Measurements from ENCODE around the gene HTT. TPM values are rescaled to one million over a fixed set of nuclear protein-coding genes. Genes with fewer than 3 reads are reported as not detected.

HTT gene
- total RNA-seq, 1 donor from 2014 or later: 66.1 TPM

DNA sequence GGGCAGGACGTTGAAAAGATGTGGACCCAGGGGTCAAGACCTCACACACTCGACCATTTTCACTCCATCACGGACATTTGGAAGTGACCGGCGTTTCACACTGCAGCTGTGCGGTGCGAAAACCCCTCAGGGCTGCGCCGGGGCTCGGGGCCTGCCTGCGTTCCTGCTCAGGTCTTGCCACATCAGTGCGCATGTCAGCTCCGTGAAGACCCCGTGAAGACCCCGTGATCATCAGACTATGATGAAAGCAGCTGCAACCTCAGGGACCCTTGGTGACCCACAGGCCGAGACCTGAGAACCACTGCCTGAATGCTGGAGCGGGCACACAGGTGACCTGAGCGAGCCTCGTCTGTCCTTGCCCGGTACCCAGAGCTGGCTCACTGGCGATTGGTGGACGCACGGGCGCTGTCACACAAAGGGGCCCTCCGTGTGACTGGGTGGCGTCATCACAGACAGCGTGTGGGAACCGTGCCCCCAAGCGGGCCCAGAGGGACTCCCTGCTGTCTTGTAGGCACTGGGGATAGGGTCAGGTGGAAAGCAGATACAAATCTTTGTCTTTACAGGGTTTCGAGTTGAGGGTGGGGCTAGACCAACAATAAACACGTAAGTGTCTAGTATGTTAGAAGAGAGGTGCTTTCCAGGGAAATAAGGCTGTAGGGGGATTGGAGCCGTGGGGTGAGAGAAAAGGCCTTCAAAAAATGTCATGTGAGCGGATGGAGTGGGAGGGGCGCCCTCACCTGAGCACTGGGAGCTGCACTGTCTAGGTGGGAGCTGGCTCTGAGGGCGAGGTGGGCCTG lies 187.1 kb downstream of the HTT start:
- DNase-seq (ENCODE audit: low read depth): no peak

DNA sequence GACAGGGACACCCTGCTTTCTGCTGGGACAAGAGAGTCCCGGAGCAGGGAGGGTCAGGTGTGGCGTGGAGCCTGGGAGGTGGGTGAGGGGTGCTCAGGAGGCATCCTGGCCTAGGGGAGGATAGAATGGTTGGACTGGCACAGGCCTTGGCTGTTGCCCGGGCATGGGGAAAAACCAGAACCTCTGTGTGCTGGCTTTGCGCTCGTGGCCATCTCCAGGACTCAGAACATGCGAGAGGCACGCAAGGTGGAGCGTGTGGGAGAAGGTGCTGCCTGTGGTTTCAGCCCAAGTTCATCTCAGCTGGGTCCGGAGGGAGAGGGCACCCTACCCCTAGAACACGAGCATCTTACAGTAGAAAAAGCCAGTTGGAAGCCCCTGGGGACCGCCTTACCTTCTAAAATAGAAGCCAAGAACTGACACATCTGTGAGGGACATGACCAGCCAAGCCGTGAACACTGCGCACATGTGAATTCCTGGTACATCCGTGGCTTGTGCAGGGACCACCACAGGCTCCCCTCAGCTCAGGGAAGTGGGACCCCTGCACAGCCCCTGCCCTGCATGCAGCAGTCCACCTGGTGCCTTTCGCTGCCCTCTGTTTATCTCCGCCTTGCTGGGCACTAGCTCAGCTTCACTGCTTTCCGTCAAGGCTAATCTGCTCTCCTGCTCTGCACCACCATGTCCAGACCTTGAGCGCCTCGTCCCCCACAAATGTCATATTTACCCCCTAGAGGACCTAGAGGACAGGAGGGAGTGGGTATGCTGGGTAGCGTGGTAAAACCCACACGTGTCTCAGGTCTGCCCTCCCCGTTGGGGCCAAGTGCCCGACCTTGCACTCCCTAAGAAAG lies 187.9 kb downstream of the HTT start:
- no peak for DNase-seq (ENCODE audit: low read depth)

DNA sequence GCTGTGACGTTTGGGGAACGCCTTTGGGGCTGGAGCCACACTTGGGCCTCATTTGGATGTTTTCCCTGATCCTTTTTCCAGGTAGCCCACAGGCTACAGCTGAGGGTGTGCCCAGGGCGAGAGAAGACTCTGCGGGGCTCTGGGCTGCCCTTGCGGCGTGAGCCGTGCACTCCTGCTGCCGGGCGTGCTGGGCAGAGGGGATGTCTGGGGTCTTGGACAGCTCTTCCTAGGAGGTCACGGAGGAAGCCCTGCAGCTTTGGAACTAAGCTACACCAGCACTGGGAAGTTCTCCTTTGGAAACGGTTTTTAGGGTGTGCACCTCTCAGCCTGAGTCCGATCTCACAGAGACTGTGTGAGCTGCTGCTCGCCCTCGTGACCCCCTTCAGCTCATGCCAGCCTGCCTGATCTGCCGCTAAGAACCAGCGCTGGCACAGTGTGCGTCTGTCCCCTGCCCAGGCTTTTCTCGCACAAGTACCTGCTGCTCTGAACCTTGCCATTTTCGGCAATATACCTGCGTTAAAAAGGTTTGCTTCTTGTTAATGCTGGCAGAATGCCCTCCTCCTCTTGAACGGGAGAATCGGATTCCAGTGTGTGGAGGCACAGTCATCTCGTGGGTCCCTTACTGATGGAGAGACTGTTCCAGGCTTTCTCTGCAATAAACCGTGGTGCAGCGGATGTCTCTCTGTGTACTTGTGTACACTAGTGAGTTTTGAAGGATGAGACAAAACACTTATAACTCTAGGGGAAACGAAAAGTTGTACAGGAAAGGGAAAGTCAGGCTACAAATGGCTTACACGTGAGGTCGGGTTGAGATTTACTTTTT lies 188.8 kb downstream of the HTT start:
- no peak for DNase-seq (ENCODE audit: low read depth)

DNA sequence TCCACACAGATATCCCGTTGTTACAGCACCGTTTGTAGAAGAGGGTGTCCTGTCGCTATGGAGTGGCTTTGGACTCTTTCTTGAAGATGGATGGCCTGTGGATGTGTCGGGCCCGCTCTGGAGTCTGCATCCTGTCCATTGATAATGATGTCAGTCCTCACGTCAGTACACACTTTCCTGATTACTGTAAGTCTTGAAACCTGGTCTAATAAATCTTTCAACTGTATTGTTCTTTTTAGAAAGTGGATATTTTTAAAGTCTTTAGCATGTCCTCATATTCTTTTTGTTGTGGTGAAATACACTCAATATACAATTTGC lies 189.4 kb downstream of the HTT start:
- DNase-seq (ENCODE audit: low read depth): no peak

DNA sequence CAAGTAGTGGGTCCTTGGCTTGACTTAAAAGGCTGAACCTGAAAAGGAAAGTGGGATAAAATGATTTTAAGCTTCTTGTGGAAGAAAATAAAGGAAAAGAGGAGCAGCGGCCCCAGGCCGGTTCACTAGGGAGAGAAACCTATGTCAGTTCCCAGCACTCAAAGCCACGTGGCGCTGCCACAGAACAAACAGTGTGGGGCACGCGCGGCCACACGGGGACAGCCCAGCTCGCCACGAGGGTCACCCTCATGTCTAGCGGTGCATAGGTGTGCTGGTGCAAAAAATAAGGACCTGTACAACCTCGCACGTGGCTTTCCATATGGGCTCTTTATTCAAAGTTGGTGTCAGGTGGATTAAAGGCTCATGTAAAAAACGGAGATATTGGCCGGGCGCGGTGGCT lies 191.6 kb downstream of the HTT start:
- DNase-seq (ENCODE audit: low read depth): no peak

DNA sequence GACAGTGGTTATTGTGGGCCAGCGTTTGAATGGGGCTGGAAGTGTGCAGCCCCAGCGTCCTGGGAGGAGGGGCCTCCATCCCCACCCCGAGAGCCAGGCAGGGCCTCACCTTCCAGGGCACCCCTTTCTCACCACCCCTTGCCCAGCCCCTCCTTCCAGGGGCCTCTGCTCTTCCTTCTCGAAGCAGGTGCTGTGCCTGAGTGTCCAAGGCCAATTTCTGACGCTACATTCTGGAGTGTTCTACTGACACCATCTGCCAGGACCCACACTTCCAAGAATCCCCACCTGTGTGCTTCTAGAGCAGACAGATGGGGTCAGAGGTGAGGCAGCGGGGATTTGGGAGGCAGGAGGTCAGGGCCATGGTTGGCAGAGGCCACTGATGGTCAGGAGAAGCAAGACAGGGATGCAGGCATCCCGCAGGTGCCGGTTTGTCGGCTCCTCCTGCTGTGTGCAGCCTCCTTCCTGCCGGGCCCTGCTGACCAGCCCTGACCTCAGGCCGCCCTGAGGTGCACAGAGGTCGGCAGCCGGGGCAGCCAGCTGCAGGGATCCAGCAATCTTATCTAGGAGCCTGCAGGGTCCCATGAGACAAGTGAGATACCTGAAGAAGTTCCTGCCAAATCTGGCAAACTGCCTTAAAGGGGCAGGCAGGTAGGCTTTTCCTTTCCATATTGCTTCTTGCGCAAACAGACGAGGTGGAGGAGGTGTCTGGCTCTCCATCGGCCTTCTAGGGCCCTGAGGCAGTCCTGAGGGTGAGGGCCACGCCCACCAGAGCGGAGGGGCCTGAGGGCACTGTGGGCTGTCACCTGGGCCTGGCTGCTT lies 193.3 kb downstream of the HTT start:
- no peak for DNase-seq (ENCODE audit: low read depth)

DNA sequence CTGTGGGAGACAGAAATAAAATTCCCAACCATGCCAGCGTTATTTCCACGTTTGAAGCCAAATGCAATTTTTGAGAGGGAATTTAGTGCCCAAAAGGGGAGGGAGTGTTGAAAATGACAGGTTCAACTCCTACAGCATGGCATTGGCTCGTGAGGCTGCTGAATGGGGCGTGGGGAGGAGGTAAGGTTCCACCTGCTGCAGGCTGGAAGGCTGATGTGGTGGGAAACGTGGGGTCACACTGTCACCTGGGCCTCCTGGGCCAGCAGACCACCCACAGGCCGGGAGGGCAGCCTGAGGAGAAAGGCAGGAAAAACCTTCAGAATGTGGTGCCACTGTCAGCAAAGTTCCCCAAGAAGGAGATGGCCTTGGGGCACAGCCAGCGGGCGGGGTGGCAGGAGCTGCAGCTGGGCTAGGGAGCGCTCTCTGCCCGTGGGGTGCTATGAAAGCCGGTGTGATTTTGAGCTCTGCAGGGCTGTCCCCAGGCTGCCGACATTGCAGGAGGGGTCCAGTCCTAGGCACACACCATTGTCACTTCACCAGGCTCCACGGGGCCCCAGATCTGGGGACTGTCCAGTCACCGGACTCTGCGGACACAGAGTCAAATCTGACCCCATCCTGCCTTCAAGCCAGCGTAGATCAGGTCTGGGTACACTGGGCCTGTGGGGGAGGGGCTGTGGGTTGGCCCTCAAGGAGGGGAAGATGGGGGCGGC lies 194.1 kb downstream of the HTT start:
- DNase-seq (ENCODE audit: low read depth): no peak

DNA sequence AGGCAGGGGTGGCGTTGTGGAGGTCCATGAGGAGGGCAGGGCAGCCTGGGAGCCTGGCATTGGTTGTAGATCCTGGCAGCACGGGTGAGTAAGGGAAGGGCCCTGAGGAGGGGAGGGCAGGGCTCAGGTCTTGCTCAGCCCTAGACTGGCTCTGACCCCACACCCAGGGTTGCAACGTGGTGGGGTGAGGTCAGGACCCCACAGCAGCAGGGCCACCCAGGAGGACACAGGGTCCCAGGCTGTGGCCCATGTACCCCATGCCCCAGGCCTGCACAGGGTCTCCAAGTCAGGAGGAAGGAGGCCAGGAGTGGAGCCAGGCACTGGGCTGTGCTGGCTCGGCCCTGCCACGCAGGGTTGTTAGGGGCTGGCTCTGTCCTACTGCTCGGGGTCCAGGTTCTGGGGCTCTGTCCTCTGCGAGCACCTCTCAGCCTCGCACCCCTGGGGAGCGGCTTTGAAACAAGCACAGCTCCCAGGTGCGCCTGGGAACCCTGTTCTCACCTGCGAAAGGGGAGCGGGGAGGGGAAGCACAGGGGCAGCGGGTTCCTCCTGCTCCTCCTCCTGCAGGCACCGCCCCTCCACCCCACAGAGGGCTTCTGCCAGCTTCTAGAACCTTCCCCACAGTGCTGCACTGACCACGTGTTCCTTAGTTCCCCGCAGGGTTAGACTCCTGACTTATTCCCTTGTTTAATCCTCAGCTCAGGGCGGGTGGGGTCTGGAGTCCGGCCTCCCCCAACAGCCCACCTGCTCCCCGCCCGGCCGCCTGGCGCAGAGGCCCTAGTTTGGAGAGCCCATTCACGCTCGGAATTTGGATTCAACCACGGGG lies 194.8 kb downstream of the HTT start:
- DNase-seq (ENCODE audit: low read depth): peak; percentile 79

DNA sequence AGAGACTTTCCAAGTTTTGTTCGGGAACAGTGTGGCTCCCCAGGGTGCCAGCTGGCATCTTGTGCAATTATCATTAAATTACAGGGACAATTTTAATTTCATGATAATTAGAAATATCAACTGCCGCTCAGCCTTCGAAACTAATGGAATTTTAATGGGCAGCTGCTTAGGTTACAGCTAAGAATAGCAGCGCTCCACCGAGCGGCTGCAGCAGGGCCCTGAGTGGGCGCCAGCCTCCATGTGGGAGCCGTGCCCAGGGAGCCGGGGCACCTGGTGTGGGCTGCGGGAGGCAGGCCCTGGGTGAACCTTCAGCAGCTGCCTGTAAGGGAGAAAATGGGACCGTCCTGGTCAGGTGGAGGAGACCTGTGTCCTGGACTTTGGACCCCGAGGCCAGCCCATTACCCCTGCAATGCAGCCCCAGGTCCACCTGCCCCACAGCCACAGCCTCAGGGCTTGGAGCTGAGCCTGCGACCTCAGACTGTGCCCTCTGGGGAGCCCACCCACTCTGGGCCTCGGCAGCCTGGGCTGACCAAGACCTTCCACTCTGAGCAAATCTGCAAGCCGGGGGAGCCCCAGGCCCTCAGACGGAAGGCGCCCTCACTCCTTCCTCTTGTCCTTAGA lies 195.6 kb downstream of the HTT start:
- peak; percentile 90 for DNase-seq (ENCODE audit: low read depth)

DNA sequence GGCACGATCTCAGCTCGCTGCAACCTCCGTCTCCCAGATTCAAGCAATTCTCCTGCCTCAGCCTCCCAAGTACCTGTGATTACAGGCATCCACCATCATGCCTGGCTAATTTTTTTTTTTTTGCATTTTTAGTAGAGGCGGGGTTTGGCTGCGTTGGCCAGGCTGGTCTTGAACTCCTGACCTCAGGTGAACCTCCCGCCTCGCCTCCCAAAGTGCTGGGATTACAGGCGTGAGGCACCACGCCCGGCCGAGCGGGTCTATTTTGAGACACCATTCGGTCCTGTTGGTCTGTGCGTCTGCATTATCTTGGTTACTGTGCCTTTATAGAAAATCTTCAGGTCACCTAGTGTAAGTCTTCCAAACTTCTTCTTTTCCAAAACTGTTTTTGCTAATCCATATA lies 196.7 kb downstream of the HTT start:
- no peak for DNase-seq (ENCODE audit: low read depth)

DNA sequence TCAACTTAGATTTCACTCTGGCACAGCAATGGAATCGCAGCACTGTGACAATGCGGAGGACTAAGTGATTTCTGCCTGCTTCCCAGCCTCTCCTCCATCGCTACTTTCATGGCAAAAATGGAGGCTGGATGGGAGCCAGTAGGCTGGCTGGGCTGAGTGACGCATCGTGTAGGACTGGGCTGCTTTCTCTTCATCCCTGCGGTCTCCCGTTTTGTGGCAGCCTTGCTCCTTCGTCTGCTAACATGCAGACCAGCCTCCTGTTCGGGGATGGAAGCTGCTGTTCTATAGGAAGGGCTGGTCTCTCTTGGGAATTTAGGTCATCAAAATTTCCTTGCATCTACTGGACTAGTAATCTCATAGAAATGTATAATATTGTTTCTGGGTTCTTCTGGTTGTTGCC lies 202.5 kb downstream of the HTT start:
- peak; percentile 86 for DNase-seq (ENCODE audit: low read depth)

DNA sequence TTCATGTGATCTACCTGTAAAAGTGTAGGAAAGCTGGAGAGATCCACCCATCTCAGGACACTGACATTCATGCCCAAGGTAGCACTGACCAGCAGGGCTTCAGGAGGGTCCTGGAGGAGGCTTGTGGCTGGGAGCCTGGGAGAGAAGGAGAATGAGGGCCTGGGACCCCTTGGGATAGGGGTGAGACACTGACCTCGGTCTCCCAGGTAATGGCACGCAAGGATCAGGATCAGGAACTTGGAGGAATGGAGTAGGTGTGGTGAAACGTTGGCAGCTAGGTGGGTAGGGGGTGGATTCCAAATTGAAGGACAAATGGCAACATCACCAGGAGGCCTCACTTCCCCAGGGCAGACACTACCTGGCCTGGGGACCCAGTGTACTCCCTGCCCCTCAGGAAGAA lies 206.0 kb downstream of the HTT start:
- no peak for DNase-seq (ENCODE audit: low read depth)

DNA sequence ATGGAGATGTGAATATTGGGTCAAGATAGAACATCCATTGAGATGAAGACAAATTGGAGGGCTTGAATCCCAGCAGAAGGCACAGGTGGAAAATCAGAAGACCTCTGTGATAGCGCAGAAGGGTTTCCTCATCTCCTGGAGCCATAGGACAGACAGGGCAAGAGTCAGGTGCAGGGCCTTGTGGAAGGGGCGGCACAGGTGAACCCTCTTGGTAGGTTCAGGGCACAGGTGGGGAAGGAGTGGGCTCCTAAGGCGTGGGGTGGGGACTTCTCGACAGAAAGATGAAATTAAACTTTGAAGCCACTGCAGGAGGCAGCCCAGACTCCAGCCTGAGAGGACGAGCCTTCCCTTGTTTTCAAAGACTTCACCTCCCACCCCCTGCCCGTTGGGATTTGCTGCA lies 209.0 kb downstream of the HTT start:
- no peak for DNase-seq (ENCODE audit: low read depth)

DNA sequence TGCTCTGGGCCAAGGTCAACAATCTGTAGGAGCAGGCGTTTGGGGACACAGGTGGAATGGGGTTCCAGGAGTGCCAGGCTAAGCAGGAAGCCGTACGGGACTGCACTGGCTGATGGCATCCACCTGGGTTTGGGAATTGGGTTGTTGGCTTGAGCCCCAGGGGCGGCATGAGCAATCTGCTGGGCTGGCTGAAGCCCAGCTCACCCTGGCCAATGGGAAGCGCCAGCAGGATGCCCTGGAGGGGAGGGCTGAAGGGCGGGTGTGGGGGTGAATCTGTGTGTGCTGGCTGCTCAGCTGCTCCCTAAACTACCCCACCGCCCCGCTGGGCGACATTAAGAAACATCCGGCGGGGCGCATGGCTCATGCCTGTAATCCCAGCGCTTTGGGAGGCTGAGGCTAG lies 209.4 kb downstream of the HTT start:
- DNase-seq (ENCODE audit: low read depth): peak; percentile 26

DNA sequence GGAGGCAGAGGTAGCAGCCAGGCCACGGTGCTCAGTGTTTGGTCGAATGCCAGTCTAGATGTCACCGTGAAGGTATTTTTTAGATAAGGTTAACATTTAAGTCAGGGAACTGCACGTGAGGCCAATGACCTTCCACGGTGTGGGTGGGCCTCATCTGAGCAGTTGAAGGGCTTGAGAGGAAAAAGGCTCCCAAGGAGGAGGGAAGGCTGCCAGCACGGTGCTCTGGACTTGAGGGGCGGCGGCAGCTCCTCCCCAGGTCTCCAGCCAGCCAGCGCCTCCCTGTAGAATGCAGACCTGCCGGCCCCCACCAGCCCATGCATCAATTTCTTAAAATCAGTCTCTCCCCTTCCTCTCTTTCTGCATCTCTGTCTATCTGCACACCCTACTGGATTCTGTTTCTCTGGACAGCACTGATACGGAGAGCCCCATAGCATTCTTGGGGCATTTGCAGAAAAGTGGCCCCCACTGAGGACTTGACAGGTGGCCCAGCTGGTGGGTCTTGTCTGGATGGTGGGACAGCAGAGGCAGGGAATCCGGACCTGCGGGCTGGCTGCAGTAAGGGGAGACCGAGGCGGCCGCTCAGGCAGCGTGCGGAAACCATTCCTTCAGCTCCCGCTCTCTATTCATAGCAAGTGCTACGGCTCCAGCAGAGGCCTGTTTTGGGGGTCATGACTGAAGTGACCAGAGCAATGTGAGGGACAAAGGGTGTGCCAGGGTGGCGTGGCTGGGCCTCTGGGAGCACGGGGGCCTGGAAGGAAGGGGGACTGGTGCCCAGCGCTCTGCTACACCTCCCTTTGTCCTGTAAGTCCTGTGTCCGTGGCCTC lies 210.5 kb downstream of the HTT start:
- DNase-seq (ENCODE audit: low read depth): no peak

DNA sequence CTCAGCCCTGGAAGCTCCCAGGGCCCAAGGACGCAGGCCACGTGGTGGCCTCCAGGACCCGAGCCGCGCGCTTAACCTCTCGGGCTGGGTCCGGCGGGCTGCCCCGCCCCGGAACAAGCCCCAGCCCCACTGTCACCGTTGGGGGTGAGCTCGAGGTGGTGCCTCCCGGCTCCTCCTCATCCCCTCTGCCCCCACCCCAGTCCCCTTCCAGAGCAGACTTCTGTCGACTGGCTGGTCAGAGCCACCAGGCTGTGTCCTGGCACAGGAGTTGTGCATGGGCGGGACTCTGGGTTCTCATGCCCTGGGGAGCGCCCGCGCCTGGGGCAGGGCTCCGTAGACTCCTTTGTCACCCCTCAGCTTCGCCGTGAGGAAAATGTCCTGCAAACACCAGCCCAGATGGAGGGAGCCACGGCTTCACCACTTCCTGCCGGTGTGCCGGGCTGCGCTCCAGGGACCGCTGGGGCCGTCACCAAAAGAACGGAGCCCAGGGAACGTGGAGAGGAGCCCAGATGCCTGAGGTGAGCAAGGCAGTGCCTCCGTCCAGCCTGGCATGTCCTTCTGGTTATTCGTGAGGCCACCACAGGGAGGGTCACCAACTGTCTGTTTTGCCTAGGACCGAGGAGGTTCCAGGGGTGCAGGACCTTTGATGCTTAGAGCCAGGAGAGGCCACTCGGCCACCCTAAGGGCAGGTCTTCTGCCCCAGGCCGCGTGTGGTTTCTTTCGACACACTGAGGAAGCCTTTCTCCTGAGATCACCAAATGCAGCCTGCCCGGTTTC lies 211.3 kb downstream of the HTT start:
- DNase-seq (ENCODE audit: low read depth): peak; percentile 26
